HG02678 (cell line): ENCODE results near the gene RIMBP3C.
"Not testable (repeated sequence)": the region's sequence is repeated elsewhere in the genome, so short reads cannot be mapped to it uniquely, and the experiment has no call there.

Experiments
- ATAC-seq: cut with Tn5 transposase; IDR thresholded peaks from one replicate; pipeline ENCODE4 v1.9.1; 2021; ENCODE audit warnings: mild to moderate bottlenecking, moderate library complexity; ENCODE audit not compliant: unreplicated experiment

Gene RIMBP3C

DNA sequence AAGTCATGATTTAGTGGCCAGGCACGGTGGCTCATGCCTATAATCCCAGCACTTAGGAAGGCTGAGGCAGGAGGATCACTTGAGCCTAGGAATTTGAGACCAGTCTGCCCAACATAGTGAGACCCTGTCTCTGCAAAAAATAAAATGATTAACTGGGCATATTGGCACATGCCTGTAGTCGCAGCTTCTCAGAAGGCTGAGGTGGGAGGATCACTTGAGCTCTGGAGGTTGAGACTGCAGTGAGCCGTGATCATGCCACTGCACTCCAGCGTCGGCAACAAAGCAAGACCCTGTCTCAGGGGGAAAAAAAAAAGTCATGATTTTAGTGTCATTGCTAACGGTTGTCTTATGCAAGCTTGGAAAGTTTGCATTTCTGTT, 28.2 kb upstream of the RIMBP3C start:
- ATAC-seq = no peak

DNA sequence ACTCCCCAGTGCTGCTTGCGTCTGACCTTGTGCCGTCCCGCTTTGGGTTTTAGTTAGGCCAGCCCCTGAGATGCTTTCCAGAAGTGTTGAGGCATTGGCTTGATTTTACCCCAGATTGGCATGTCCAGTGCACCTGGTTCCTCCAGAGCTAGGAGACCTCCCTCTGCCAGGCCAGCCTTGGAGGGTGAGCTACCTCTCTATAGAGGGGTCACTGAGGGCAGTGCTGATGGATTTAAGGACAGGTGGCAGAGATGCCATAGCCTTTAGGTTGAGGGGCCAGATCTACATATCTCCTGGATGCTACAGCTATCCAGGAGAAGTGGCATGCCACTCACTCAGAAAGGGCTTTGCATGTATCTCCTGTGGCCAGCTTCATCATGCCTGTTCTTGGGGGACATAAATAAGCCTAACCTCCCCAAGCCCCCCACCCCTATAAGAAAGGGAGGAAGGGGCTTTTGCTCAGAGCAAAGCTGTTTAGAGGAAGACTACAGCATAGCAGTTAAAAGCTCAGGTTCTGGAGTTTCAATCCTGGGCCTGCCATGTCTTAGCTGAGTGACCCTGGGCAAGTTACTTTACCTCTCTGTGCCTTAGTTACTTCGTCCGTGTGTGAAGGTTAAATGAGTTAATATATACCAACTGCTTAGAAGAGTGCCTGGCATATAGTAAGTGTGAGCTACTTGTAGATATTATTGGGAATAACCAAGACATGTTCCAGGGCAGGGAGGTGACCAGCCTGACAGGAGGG, 22.7 kb upstream of the RIMBP3C start:
- no peak for ATAC-seq

DNA sequence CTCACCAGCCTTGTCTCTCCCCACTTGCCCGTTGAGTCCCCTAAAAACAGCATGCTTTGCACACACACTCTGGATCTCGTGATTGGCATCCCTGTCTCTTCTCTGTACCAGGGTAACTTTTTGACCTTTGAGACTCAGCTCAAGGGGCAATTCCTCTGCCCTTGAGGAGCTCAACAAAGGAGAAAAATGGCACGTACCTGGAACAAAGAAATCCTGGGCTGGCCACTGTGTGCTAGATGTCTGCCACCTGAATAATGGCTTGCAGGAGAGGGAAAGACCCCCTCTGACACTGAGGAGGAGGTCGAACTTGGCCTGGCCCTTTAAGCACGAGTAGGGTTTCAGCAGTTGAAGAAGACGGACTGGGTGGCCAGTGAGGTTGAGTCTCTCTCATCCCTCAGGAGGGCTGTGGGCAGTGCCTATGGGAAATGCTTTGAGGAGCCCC, 22.1 kb upstream of the RIMBP3C start:
- no peak for ATAC-seq

DNA sequence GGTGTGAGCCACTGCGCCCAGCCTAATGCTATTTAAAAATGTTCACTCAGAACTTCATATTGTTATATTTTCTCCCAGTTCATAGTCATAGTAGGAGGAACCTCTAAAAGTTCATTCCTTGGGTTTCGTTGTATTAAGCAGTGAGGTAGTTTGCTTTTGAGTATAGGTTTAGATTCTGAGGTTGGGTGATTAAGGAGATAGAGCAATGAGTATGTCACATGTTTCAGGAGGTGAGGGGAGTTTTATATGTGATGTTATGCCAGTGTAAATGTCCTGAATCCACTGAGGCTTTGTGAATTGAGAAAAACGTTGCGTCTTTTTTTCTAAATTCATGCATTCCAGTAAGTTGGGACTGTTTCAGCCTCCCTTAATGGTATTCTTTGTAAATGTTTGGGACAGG, 20.4 kb upstream of the RIMBP3C start:
- ATAC-seq = no peak

DNA sequence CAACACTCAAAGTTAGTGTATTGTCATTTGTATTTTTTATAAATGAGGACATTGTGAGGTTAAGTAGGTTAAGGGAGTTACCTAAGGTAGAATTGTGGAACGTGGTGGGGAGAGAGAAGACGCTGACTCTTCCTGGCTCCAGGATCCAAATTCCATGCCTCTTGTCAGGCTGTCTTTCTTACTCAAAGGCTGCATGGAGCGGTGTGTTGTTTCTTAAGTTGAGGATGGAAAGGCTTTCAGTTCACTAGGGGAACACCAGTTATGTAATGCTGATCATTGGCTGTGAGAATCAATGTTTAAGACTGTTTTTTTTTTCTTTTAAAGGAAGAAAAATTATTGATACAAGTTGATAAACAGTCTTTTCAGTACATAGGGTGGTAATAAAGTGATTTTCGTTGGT, 19.1 kb upstream of the RIMBP3C start:
- no peak for ATAC-seq

DNA sequence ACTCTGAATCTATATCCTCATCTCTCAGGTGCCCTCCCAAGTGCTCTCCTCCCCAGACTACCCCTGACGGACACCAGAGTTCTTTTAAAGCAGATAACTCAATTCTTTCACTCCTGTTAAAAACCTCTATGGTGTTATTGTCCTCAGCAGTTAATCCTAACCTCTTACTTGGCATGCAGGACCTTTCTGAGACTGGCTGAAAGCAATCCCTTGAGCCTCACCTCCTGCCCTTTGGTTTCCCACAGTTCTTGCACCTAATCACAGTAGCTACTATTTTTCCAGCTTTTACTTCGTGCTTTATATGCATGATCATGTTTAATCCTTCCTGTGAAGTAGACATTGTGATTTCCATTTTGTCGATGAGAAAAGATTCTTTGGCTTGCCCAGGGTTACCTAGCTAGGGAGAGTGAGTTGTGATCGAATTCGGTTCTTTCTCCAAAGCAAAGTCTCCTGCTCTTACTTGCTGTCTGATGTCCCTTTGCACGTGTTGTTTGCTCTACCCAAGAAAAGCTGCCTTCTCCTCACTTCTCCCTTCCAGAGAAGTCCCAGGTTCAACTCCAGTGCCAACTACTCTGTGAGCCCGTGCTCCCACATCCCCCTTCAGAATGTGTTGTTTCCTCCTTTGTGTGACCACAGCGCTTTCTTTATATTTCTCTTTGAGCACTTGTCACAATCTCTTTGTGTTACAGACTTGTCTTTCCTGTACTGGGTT, 18.4 kb upstream of the RIMBP3C start:
- no peak for ATAC-seq

DNA sequence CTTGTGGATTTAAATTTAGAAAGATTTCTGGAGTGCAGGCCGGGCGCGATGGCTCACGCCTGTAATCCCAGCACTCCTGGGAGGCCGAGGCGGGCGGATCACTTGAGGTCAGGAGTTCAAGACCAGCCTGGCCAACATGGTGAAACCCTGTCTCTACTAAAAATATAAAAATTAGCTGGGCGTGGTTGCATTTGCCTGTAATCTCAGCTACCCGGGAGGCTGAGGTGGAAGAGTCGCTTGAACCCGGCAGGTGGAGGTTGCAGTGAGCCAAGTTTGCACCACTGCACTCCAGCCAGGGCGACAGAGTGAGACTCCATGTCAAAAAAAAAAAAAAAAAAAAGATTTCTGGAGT, 17.8 kb upstream of the RIMBP3C start:
- not testable (repeated sequence) for ATAC-seq

DNA sequence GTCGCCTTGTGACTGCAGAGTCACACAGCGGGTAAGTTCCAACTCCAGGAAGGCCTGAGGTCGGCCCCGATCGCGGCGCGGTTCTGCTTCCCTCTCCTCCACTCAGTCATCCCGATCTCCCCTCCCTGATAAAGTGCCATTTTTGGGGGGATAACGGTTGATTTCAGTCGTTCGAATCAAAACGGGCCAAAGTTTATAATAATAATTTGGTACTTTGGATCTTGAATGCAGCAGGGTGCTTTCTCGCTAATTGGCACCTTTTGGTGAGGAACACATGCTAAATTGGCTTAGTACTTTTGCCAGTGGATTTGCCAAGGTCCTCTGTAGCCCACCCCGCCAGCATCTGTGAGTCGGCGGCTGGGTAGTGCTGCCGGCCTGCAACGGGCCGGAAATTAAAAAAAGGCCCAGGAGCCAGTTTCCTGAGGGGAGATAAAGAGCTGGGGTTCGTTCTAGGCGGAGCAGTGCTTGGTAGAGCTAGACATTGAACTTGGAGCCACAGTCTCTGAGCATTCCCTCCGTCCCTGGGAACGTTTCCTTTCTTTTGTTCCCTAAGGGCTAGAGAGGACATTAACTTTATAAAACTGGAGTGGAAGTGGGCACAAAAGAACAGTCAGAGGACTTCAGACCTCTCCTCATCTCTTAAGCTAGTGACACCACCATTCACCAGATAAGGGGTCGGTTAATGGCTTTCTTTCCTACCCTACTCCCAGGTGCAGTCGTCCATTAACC, 17.2 kb upstream of the RIMBP3C start:
- peak; percentile 24 for ATAC-seq

DNA sequence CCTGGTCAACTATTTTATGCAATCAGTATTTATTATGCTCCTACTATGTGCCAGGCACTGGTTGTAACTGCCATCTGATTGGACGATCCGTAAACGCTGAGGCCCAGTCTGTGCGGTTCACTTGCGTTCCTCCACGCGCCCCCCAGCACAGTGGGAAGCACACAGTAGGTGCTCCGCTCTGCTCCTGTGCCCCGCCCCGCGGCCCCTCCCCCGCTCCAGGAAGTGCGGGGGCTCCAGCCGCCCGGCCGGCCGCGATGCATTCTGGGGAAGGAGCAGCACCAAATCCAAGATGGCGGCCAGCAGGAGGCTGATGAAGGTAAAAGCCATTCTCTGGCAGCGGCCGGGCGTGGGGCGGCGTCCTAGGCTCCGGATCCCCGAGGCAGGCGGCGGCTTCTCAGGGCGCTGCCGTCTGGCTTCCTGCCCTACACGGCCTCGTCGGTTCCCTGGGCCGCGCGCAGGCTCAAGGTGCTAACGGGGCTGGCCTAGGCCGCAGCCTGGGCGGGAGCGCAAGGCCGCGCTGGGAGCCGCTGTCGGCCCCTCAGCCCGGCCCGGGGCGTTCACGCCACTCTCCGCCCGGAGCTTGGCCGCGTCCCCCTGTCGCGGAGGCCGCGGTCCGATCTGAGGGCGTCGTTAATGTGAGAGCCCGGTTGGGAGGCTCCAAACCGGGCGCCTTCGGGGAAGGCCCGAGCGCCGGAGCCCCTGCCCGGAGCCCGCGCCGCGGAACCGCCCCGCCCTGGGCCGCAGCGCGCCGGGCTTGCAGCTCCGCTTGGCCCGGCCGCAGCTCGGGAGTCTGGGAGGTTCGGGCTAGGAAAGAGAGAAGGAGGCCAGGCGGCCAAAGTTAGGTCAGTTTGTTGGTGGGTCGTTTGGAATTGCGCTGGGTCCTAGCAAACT, 16.4 kb upstream of the RIMBP3C start, which contains the start of gene UBE2L3:
Gene UBE2L3, plus strand, starts transcription at position 259 of the 891 bp plus-strand sequence. Its CDS starts 31 bp downstream, at position 290.
- peak; percentile 61 for ATAC-seq

DNA sequence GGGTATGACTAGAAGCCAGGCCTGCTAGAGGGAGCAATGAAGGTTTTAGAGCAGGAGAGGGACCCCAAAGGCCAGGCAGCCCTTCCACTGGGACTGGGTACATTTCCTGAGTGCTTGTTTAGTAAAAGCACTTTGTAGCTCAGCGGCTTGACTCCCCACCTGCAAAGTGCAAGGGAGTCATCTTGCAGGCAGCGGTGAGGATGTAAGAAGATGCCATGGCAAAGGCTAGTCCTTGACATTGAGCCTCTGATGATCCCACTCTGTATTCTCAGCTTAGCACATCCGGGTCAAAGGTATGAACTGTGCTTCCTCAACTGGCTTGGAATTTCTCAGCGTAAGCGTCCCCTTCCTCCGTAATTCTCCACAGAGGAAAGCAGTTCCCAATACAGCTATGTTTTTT, 13.2 kb upstream of the RIMBP3C start:
- ATAC-seq = no peak

DNA sequence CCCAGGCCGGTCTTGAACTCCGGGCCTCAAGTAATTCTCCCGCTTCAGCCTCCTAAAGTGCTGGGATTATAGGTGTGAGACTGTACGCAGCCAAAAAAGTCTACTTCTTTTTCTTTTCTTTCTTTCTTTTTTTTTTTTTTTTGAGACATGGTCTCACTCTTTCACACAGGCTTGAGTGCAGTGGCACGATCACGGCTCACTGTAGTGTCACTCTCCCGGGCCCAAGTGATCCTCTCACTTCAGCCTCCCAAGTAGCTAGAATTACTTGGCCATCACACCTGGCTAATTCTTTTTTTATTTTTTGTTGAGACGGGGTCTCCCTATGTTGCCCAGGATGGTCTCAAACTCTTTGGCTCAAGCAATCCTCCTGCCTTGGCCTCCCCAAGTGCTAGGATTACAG, 12.7 kb upstream of the RIMBP3C start:
- no peak for ATAC-seq

DNA sequence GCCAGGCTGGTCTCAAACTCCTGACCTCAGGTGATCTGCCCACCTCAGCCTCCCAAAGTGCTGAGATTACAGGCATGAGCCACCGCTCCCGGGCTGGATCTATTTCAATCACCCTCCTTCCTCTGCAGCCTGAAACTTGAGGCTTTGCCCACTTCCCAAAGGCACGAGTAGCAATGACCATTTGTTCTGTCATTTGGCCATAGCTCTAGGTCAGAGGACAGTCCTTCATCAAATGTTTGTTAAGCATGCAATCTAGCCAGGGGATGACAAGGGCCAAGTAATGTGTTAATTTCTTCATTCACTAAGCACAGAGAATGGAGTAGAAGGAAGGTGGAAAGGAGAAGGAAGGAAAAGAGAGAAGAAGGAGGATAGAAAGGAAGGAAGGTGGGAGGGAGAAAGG, 9.4 kb upstream of the RIMBP3C start:
- ATAC-seq = not testable (repeated sequence)

DNA sequence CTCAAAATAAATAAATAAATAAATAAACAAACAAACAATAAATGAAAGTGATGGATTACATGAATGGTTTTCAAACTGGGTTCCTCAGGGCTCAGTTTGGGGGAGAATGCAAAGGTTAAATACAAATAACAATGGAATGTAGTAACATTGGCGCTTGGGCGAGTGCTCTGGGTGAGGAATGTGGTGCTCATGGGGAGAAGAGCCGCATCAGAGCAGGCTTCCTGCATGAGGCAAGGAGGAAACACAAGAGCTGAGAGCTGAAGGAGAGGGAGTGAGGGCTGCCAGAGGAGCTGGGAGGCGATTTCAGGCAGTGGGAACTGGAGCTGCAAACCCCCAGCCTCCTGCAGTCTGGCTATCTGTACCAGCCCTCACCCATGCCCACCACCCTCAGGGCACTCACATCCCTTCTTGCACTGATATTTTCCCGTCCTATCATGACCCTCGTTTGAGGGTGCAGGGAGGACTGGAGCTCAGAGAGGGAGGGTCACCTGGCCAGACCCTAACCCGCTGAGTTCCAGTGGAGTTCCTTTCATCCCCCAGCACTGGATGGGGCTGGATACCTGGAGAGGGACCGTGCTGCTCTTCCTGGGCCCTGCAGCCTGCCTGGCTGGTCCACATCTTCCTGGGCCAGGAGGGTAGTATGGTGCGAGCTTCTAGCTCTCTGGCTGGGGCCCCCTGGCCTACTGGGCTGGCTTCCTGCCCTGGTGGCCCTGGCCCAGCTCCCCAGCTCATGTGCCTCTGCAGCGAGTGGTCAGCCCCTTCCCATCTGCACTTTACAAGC, 8.3 kb upstream of the RIMBP3C start:
- ATAC-seq = not testable (repeated sequence)

DNA sequence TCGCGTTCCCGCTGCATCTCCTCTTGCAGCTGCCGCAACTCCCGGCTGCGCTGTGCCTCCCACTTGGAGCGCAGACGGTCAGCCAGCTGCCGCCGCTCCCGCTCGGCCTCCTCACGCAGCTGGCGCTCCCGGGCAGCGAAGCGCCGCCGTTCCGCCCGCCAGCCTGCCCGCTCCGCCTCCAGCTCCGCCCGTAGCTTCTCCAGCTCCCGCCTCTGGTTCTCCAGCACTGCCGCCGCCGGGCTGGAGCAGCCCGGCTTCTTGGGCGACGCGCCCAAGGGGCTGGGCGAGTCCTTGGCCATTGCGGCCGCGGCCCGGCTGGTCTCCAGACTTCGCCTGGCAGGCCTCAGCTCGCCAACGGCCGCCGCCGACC, 598 bp downstream of the RIMBP3C start:
- peak; percentile 30 for ATAC-seq

DNA sequence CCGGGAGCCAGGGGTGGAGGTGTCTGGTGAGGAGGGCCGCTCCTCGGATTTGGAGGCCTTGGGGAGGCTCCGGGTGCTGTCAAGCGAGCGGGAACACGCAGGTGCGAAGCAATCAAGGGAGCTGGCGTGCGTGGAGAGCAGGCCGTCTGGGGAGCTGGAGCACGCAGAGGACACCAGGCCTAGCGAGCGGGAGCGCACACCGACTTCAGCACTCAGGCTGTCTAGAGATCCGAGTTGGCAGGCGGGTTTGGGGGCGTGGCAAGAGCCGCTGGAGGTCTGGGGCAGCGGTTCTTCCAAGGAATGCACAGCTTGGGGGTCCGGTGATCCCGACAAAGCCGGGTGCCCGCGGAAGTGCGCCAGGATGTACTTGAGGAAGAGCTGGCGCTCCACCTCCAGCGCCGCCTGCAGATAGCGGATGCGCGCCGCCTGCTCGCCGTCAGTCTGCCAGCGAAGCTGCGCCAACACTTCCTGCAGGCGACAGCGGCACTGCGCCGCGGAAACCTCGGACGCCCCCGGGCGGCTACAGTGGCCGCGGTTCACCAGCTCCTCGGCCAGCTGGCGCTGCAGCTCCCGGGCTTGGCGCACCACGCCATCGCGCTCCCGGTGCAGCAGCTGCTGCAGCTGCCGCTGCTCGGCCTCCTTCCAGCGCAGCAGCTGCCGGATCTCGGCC, 1.1 kb downstream of the RIMBP3C start:
- peak; percentile 72 for ATAC-seq

DNA sequence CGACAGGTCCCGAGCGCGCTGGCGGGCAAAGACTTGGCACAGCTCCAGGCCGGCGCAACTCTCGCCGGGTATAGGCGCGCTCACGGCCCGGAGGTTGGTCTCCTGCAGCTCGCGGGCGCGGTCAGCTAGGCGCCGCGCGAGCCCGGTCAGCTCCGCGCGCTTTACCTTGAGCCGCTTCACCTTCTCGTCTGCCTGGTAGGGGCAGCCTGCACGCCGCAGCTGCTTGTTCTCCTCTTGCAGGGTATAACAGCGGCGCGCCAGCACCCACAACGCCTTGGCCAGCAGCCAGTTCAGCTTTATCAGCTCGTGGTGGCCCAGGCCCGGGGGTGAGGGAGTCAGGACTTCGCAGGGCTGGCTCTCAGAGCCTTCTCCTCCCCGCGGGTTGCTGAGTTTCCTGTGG, 1.7 kb downstream of the RIMBP3C start:
- ATAC-seq = peak; percentile 16

DNA sequence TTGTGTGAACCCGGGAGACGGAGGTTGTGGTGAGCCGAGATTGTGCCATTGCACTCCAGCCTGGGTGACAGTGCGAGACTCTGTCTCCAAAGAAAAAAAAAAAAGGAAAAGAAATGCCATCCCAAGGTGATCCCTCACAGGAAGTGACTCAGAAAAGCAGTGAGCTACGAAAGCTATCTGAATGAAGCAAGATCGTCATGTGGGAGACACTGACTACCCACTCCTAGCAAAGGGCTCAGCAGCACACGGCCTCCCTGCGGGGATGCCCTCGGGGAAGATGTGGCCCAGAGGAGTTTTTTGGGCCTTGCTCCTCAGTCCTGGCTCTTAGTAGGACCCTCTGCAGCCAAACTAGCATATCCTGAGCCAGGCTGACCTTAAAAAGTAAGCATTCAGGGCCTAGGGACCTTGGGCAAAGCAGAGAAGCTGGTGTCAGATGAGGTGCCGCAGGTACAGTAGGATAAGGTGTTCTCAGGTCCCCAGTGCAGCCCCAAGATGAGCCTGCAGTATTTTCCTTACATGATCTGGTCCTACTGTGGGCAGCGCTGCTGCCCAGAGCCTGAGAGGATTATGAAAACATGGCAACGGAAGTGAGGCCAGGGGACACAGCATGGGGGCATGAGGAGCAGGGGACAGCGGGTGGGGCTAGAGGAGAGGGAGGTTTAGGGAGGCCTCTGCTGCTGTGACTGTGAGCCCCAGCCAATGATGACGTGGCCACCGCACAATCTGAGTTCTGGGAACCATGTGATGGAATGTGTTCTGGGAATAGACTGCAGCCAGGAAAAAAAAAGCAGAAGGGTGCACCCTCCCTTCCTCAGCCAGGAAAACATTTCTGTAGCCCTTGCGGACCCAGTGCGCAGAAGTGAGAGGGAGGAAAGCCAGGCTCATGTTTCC, 6.6 kb downstream of the RIMBP3C start:
- not testable (repeated sequence) for ATAC-seq

DNA sequence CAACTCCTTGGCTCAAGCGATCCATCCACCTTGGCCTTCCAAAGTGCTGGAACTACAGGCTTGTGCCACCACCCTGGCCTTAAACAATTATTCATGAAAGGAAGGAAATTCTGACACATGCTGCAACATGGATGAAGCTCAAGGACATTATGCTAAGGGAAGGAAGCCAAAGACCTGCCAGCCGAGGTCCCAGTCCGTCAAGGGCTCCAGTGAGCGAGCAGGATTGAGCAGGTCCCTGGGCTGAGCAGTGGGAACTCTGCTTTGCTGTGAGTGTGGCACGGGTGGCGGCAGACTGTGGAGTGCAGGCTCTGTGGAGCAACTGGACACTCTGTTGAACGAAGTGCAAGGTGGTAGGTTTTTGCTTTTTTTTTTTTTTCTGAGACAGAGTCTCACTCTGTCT, 11.4 kb downstream of the RIMBP3C start:
- not testable (repeated sequence) for ATAC-seq
